ENCODE results near the gene SOD2. TPM values are rescaled to one million over a fixed set of nuclear protein-coding genes. Genes with fewer than 3 reads are reported as not detected.
A peak's percentile ranks its signal among the peaks of the same experiment; 100 is the strongest.

SOD2 gene
- total RNA-seq, 2 donors from 2014 or later = 138 to 1,181 TPM

- H3K27ac ChIP-seq = peak overlapping the region; percentile 69 to 84
- no peak for DNase-seq (ENCODE audit: low spot score)
- no peaks in the 10 kb centered on the region for H3K9me3 ChIP-seq
- H3K27me3 ChIP-seq (replicated peaks; ENCODE audit: insufficient read depth) = no peaks in the 10 kb centered on the region
- H3K4me1 ChIP-seq (ENCODE audit: control insufficient read depth in 1 of 2, low read depth in 2 of 2) = peaks cover 14 to 28% of the 10 kb centered on the region in 2 donors
- no peaks in the 10 kb centered on the region for H3K36me3 ChIP-seq
- ATAC-seq (ENCODE audit: insufficient number of reproducible peaks, low FRiP score, low read depth) = peak; percentile 96
- TF ChIP-seq CTCF (IDR thresholded peaks at IDR 0.05) = no peak
- H3K4me3 ChIP-seq = no peak overlapping the region
These were observed 8.5 kb upstream of the SOD2 start for GRCh38 chr6:159701413-159701999.

- ATAC-seq (ENCODE audit: insufficient number of reproducible peaks, low FRiP score, low read depth) (no peak), DNase-seq (ENCODE audit: low spot score) (no peak)
- no peak overlapping the region for H3K4me3 ChIP-seq
- H3K27me3 ChIP-seq (replicated peaks; ENCODE audit: insufficient read depth) = no peaks in the 10 kb centered on the region
- H3K9me3 ChIP-seq = no peaks in the 10 kb centered on the region
- TF ChIP-seq CTCF (IDR thresholded peaks at IDR 0.05) = no peak
- peaks cover 14 to 28% of the 10 kb centered on the region in 2 donors for H3K4me1 ChIP-seq (ENCODE audit: control insufficient read depth in 1 of 2, low read depth in 2 of 2)
- H3K27ac ChIP-seq = peak overlapping the region; percentile 67 to 84
- H3K36me3 ChIP-seq = no peaks in the 10 kb centered on the region
These were observed 7.9 kb upstream of the SOD2 start for GRCh38 chr6:159700970-159701369.

- no peak for ATAC-seq (ENCODE audit: insufficient number of reproducible peaks, low FRiP score, low read depth)
- H3K9me3 ChIP-seq = no peaks in the 10 kb centered on the region
- no peak overlapping the region for H3K27ac ChIP-seq
- no peak for TF ChIP-seq CTCF (IDR thresholded peaks at IDR 0.05)
- peaks cover 14 to 31% of the 10 kb centered on the region in 2 donors for H3K4me1 ChIP-seq (ENCODE audit: control insufficient read depth in 1 of 2, low read depth in 2 of 2)
- H3K36me3 ChIP-seq = no peaks in the 10 kb centered on the region
- no peak overlapping the region for H3K4me3 ChIP-seq
- no peaks in the 10 kb centered on the region for H3K27me3 ChIP-seq (replicated peaks; ENCODE audit: insufficient read depth)
- no peak for DNase-seq (ENCODE audit: low spot score)
These were observed 2.9 kb upstream of the SOD2 start for GRCh38 chr6:159695984-159696383.

- peak overlapping the region; percentile 96 for H3K4me3 ChIP-seq
- DNase-seq (ENCODE audit: low spot score) (no peak), ATAC-seq (ENCODE audit: insufficient number of reproducible peaks, low FRiP score, low read depth) (no peak)
- no peaks in the 10 kb centered on the region for H3K36me3 ChIP-seq
- H3K27me3 ChIP-seq (replicated peaks; ENCODE audit: insufficient read depth) = no peaks in the 10 kb centered on the region
- peak overlapping the region; percentile 95 to 97 for H3K27ac ChIP-seq
- H3K9me3 ChIP-seq = no peaks in the 10 kb centered on the region
- no peak for TF ChIP-seq CTCF (IDR thresholded peaks at IDR 0.05)
- peaks cover 18 to 27% of the 10 kb centered on the region in 2 donors for H3K4me1 ChIP-seq (ENCODE audit: control insufficient read depth in 1 of 2, low read depth in 2 of 2)
These were observed 979 bp upstream of the SOD2 start for GRCh38 chr6:159693894-159694545.

- Histone ChIP-seq H3K36me3 (peaks cover 7% of the 10 kb centered on the region), H3K4me1 (ENCODE audit: control insufficient read depth in 1 of 2, low read depth in 2 of 2) (peaks cover 18 to 33% of the 10 kb centered on the region in 2 donors), H3K27ac (peak overlapping the region; percentile 95 to 97), H3K4me3 (peak overlapping the region; percentile 96), H3K27me3 (replicated peaks; ENCODE audit: insufficient read depth) (no peaks in the 10 kb centered on the region), H3K9me3 (no peaks in the 10 kb centered on the region)
- TF ChIP-seq CTCF (IDR thresholded peaks at IDR 0.05) = no peak
- DNase-seq (ENCODE audit: low spot score) = no peak
- ATAC-seq (ENCODE audit: insufficient number of reproducible peaks, low FRiP score, low read depth) = peak; percentile 18
These were observed 526 bp downstream of the SOD2 start for GRCh38 chr6:159692303-159693127.

Measured in thoracic aorta (tissue), 2 donors.